C4-2B (cell line): ENCODE results near the gene TULP4.

Source experiments
- ZFX ChIP-seq: fragments of 450-650 bp; IDR thresholded peaks from 2 replicates; pipeline ENCODE4 v1.6.1; 2017
- TF ChIP-seq, protein P1 (sequence below): fragments of 450-650 bp; conservative IDR thresholded peaks from 2 replicates; pipeline ENCODE4 v1.5.1; 2017; ENCODE audit warnings: mild to moderate bottlenecking

- TF ChIP-seq, protein P1, sequence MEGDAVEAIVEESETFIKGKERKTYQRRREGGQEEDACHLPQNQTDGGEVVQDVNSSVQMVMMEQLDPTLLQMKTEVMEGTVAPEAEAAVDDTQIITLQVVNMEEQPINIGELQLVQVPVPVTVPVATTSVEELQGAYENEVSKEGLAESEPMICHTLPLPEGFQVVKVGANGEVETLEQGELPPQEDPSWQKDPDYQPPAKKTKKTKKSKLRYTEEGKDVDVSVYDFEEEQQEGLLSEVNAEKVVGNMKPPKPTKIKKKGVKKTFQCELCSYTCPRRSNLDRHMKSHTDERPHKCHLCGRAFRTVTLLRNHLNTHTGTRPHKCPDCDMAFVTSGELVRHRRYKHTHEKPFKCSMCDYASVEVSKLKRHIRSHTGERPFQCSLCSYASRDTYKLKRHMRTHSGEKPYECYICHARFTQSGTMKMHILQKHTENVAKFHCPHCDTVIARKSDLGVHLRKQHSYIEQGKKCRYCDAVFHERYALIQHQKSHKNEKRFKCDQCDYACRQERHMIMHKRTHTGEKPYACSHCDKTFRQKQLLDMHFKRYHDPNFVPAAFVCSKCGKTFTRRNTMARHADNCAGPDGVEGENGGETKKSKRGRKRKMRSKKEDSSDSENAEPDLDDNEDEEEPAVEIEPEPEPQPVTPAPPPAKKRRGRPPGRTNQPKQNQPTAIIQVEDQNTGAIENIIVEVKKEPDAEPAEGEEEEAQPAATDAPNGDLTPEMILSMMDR: no peak
- no peak for TF ChIP-seq ZFX
Measured at GRCh38 chr6:158314737-158315136, 2.5 kb downstream of the TULP4 start.
